Epidermal melanocyte (primary cell): ENCODE results near the gene ZBTB42.

ENCODE experiments used
- DNase-seq: peaks from one replicate; pipeline ENCODE4 v3.0.0; 2011; ENCODE audit warnings: low spot score; ENCODE audit not compliant: insufficient read length

ZBTB42 gene

GRCh38 chr14:104800771-104801519 lies at the start of gene ZBTB42:
TSS of gene ZBTB42 (plus strand) at chr14:104801101. CDS start at chr14:104801198, 97 bp downstream.
- DNase-seq: peak; percentile 51

DNA sequence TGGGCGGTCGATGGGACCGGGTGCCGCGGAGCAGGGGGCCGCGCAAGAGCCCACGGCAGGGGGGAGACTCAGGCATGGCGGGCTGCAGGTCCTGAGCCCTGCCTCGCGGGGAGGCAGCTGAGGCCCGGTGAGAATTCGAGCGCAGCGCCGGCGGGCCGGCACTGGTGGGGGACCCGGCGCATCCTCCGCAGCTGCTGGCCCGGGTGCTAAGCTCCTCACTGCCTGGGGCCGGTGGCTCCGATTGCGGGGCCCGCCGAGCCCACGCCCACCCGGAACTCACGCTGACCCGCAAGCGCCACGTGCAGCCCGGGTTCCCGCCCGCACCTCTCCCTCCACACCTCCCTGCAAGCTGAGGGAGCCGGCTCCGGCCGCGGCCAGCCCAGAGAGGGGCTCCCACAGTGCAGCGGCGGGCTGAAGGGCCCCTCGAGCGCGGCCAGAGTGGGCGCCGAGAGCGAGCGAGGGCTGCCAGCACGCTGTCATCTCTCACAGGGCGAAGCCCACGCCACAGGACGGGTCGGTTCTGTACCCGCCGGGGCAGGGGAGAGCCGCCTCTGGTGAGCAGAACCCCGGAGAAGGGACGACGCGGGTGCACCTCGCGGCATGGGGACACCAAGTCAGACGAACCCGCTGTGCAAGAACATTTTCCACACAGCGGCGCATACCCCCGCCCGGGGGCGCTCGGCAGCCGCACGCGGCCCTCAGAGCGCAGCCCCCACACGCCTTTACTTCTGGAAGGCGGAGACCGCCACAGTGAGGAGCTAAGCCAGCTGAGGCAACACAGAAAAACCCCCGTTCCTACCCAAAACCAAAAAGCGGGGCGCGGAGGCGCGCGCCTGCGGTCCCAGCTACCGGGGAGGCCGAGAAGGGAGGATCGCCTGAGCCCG lies 49.1 kb upstream of the ZBTB42 start:
- DNase-seq: no peak

- no peak for DNase-seq
Measured at GRCh38 chr14:104752423-104752734, 48.5 kb upstream of the ZBTB42 start.

GRCh38 chr14:104752735-104753527 lies 48.0 kb upstream of the ZBTB42 start, which contains the start of gene SIVA1:
TSS of gene SIVA1 (plus strand) at chr14:104753147. CDS start at chr14:104753202, 55 bp downstream.
- peak; percentile 96 for DNase-seq

DNA sequence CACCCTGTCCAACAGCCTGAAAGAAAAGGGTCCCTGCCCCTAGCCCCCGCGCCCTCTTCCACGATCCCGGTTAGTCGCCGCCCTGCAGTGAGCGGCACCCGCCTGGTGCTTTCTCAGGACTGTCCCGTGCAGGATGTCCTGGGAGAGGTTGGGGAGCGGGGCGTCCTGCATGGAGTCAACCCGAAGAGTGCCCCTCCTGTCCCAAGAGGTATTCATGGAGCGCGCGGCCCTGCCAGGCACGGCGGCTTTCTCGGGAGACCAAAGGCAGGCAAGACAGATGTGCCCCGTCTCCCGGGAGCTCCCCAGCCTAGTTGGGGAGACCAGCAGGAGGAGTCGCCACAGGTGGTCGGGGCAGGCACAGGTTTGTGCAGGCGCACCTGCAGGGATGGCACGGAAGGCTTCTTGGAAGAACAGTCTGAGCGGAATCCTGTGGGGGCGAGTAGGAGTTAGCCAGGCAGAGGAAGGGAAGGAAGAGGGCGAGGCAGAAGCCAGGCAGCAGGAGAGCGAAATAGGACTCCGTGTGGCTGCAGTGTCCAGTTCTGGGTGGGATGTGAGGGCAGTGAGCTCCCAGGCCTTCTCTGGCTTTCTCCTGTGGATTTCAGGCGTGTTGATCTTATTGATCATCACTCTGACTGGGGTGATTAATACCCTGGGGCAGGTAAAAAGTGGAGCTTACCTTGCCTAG lies 47.2 kb upstream of the ZBTB42 start:
- DNase-seq: no peak

DNA sequence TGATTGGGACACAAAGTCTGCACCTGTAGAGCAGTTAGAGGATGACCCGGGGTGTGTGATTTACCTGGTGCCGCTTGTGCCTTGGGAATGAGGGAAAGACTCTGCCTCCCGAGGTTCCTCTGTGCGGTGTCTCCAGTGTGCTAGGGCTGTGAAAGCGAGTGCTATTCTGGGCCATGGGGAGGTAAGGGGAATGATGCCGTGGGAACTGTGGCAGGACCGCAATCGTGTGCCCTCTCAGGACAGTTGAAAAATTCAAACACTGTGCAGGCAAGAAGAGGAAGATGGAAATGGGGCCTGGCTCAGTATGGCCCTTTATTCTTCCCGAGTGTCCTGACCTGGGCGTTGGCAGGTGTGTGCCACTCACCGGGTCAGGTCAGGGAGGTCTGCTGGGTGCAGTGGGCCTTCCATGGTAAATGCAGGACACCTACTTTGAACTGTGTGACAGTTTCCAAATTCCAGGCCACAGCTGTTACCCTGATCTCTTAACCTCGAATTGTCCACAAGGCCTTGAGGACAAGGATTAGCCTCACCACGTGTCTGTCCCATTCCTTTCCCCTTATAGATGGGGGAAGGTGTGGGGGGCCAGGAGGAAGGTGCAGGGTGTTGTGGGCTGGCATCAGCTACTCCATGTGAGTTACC lies 46.6 kb upstream of the ZBTB42 start:
- no peak for DNase-seq

- DNase-seq: no peak
Measured at GRCh38 chr14:104755621-104756020, 45.3 kb upstream of the ZBTB42 start.

DNA sequence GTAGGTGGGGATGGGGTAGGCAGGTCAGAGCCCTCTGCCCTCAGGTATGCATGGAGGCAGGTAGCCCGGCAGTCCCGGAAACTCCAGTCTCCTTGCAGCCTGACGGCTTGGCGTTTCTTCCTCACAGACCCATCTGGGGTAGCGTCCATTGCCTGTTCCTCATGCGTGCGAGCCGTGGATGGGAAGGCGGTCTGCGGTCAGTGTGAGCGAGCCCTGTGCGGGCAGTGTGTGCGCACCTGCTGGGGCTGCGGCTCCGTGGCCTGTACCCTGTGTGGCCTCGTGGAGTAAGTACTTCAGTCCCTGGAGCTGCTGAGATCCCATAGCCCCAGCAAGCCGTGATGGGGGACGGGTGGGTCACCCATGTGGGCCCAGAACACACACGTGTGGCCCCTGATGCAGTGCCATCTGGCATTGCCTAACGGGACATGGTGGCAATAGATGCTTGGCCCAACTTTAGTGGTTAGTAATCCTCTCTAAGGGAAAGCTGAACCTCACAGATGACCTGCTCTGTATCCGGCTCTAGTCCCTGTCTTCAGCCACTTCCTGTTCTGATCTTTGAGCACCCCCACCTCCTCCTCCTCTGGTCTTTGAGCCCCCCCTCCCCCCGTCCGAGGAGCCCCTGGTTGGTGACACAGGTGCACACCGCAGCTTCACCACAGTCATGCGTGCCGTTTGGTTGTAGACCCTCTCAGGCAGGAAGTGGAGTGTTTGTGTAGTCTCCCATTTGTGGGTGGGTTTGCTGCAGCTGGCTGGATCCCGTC lies 44.2 kb upstream of the ZBTB42 start:
- DNase-seq: no peak

GRCh38 chr14:104757238-104757585 lies 43.7 kb upstream of the ZBTB42 start:
- DNase-seq: no peak

GRCh38 chr14:104757681-104758392 lies 43.1 kb upstream of the ZBTB42 start:
- DNase-seq: no peak

GRCh38 chr14:104758981-104759969 lies 41.6 kb upstream of the ZBTB42 start:
- no peak for DNase-seq

GRCh38 chr14:104765517-104765916 lies 35.4 kb upstream of the ZBTB42 start:
- DNase-seq: no peak

DNA sequence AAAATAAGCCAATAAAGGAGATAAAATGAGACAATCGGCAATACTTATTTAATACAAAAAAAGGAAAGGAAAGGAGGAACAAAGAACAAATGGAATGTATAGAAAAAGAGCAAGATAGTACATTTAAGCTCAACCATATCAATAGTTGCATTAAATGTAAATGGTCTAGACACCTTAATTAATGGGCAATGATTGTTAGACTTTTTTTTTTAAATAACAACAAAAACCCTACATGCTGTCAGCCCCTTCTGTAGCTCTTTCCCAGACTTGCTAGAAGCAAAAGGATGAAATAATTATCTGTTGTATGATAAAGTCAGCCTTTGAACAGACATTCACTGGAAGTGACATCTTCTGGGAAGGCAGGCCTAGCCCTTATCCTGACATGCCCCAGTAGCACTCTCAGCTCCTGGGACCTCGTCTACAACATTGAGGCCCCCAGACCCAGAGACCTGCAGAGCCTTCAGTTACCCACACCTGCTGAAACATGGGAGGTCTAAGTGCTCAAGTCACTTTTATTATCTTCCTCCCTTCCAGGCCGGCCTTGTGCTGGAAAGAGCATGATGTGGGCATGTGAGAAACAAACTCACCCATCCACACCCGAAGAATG lies 34.5 kb upstream of the ZBTB42 start:
- no peak for DNase-seq

DNA sequence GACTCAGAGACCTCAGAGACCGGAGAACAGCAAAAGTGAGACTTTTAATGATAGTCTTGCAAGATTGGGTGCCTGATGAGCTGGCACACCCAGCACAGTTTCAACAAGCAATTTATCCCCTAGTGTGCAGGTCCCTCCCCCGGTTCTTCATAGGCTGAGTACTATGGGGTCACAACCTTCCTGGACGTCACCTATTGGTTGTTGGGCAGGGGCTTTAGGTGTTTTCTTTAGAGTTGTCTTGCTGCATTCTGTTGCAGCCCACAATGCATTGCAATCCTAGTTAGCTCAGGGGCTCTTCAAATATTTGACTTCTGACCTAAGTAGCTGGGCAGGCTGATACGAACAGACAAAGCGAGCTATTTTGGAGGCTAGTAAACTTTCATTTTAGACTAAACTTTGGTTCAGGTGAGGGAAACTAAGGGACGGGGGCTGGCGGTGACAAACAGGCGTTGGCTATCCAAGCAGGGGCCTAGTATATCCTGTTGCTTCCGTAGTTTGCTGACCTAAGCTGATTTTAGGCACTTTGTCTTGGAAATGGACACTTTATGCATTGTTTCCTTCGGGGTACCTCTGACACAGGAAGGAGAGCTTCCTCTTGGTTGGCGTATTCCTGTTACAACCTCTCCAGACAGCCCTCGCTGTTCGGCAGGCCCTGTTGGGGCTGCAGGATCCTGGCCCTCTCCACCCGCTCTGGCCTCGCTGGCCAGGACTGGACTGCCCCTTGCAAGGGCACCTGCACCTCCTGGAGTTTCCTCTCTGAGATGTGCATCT lies 33.9 kb upstream of the ZBTB42 start:
- DNase-seq: no peak

DNA sequence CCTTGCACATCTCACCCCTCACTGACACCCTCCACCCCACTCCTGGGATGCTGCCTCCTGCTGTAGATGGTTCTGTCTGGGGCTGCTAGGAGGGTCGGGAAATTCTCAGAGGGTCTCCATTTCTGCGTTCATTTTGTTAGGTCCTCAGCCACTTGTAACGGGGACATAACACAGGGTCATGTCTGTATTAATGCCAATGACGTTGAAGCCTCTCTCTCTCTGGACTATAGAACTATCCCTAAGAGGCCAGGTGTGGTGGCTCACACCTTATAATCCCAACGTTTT lies 33.3 kb upstream of the ZBTB42 start:
- DNase-seq: no peak

DNA sequence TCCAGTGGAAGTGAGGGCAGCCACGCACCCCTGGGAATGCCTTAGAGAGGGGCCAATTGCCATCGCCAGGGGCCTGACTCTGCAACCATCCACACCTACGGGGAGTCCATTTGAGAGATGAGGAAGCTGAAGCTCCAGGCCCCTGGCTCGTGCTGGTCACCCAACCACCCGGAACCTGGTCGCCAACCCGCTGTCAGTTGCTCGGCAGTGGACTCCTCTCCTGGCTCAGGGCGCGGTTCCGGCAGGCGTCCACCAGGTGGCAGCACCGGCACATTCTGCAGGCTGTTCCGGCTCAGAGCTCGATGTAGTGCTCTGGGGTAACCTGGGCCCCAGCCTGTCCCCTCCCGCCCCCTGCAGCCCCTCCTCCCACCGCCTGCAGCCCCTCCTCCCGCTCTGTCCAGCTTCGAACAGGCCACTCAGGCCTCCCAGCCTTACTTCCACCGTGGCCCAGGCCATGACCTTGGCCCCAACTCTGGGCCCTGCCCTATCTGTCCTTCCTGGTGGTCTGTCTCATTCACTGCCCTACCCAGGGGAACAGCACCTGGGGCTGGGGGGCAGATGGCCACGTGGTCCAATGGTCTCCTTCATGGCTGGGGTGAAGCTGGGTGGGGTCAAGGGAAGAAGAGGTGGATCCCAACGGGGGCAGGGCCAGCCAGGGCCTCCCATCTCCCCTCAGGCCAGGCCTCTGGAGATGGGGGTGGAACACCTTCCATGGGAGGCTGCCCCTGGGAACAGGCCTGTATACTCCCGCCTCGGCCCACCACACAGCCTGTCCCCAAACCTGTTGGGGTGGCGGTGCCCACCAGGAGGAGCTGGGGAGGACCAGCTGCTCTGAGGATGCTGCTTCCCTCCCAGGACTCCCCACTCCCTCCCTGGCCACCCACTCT lies 32.2 kb upstream of the ZBTB42 start:
- peak; percentile 92 for DNase-seq
